CD1c-positive myeloid dendritic cell (primary cell): ENCODE measurements around the gene CHD3.
"Not testable (repeated sequence)": the region's sequence is repeated elsewhere in the genome, so short reads cannot be mapped to it uniquely, and the experiment has no call there.

Experiments
- DNase-seq: peaks from one replicate; pipeline ENCODE4 v3.0.0-alpha.2; 2016; ENCODE audit errors: extremely low spot score

Gene CHD3

GRCh38 chr17:7931709-7932482 lies 43.3 kb downstream of the CHD3 start, which contains the start of the genes CNTROB and TRAPPC1:
Gene CNTROB, plus strand, starts transcription at chr17:7932206. Its CDS starts 874 bp downstream, at chr17:7933080.
Gene TRAPPC1, minus strand, starts transcription at chr17:7931946. Its CDS starts 117 bp downstream, at chr17:7931829.
- DNase-seq: peak; percentile 99

GRCh38 chr17:7932483-7932891 lies 43.9 kb downstream of the CHD3 start:
- peak; percentile 42 for DNase-seq

- DNase-seq: peak; percentile 72
Measured at GRCh38 chr17:7932949-7933348, 44.4 kb downstream of the CHD3 start.

GRCh38 chr17:7935859-7936258 lies 47.3 kb downstream of the CHD3 start:
- no peak for DNase-seq

- no peak for DNase-seq
Measured at GRCh38 chr17:7940034-7940433, 51.4 kb downstream of the CHD3 start.

GRCh38 chr17:7940743-7941142 lies 52.2 kb downstream of the CHD3 start:
- no peak for DNase-seq

GRCh38 chr17:7943291-7943690 lies 54.7 kb downstream of the CHD3 start:
- DNase-seq: no peak

GRCh38 chr17:7944326-7944725 lies 55.7 kb downstream of the CHD3 start:
- no peak for DNase-seq

- DNase-seq: no peak
Measured at GRCh38 chr17:7945651-7946050, 57.1 kb downstream of the CHD3 start.

- DNase-seq: no peak
Measured at GRCh38 chr17:7946441-7946840, 57.9 kb downstream of the CHD3 start.

- no peak for DNase-seq
Measured at GRCh38 chr17:7947651-7948050, 59.1 kb downstream of the CHD3 start.

GRCh38 chr17:7950578-7950977 lies 62.0 kb downstream of the CHD3 start:
- no peak for DNase-seq

GRCh38 chr17:7951143-7951792 lies 62.7 kb downstream of the CHD3 start:
- DNase-seq: no peak

- DNase-seq: not testable (repeated sequence)
Measured at GRCh38 chr17:7953266-7953665, 64.7 kb downstream of the CHD3 start.

- DNase-seq: no peak
Measured at GRCh38 chr17:7955414-7956227, 67.0 kb downstream of the CHD3 start.

GRCh38 chr17:7956228-7956965 lies 67.8 kb downstream of the CHD3 start:
- DNase-seq: no peak

- peak; percentile 18 for DNase-seq
Measured at GRCh38 chr17:7959503-7960253, 71.1 kb downstream of the CHD3 start.

GRCh38 chr17:7961421-7961820 lies 72.8 kb downstream of the CHD3 start:
- no peak for DNase-seq
